CD14-positive monocyte (primary cell): ENCODE data around the gene PAQR5. TPM values are rescaled to one million over a fixed set of nuclear protein-coding genes. Genes with fewer than 3 reads are reported as not detected.

ENCODE experiments used
- DNase-seq, 3 donors: peaks; one replicate each; pipeline ENCODE4 v3.0.0-alpha.2; 2011 to 2022
- H2AFZ ChIP-seq: 2 replicates; pipeline ENCODE4 v1.6.0; 2012; ENCODE audit warnings: mild to moderate bottlenecking, low read depth, low read length, inconsistent platforms; ENCODE audit not compliant: insufficient read depth, poor library complexity, severe bottlenecking
- H3K27ac ChIP-seq, 2 donors: 1 replicate in 1 of 2; 2 replicates in 1 of 2; pipeline ENCODE4 v1.5.1; 2012 to 2013; ENCODE audit warnings: low read length in 2 of 2, control low read depth in 1 of 2, inconsistent platforms in 1 of 2, low read depth in 1 of 2, mild to moderate bottlenecking in 1 of 2
- H3K27me3 ChIP-seq, 2 donors: one replicate each; pipeline versions ENCODE4 v1.6.0 to v1.6.1; 2011 to 2013; ENCODE audit warnings: low read length in 2 of 2; ENCODE audit not compliant: control insufficient read depth in 2 of 2, insufficient read depth in 2 of 2
- H3K36me3 ChIP-seq, 2 donors: replicated peaks in 1 of 2; 1 replicate in 1 of 2; 2 replicates in 1 of 2; pipeline versions ENCODE4 v1.5.1 to v1.6.1; 2012 to 2013; ENCODE audit warnings: low read length in 2 of 2, control low read depth in 1 of 2, inconsistent platforms in 1 of 2, mild to moderate bottlenecking in 1 of 2; ENCODE audit not compliant: insufficient read depth in 2 of 2, control insufficient read depth in 1 of 2
- H3K4me1 ChIP-seq, 2 donors: 1 replicate in 1 of 2; 2 replicates in 1 of 2; pipeline versions ENCODE4 v1.5.1 to v1.6.1; 2012 to 2013; ENCODE audit warnings: low read length in 2 of 2, control low read depth in 1 of 2, inconsistent platforms in 1 of 2, mild to moderate bottlenecking in 1 of 2, moderate library complexity in 1 of 2; ENCODE audit not compliant: insufficient read depth in 2 of 2, control insufficient read depth in 1 of 2
- H3K4me2 ChIP-seq: replicated peaks from 2 replicates; pipeline ENCODE3; 2012; ENCODE audit warnings: low read length, moderate library complexity, mild to moderate bottlenecking; ENCODE audit not compliant: poor library complexity, severe bottlenecking; ENCODE audit errors: extremely low read depth
- H3K4me3 ChIP-seq, 3 experiments: fragments of 200-600 bp in 1 of 3; sonication (generic) in 1 of 3; replicated peaks in 1 of 3; 1 replicate in 2 of 3; 2 replicates in 1 of 3; pipeline ENCODE4 v1.5.1; 2011 to 2013; ENCODE audit warnings: low read length in 3 of 3, mild to moderate bottlenecking in 3 of 3, control low read depth in 2 of 3, low read depth in 2 of 3, inconsistent platforms in 1 of 3, moderate library complexity in 1 of 3
- H3K79me2 ChIP-seq: 2 replicates; pipeline ENCODE4 v1.6.0; 2012; ENCODE audit warnings: mild to moderate bottlenecking, control low read depth, inconsistent platforms, low read length, moderate library complexity; ENCODE audit not compliant: insufficient read depth
- H3K9ac ChIP-seq: 2 replicates; pipeline ENCODE4 v1.6.0; 2017; ENCODE audit warnings: low read length, mild to moderate bottlenecking; ENCODE audit not compliant: insufficient read depth, poor library complexity, severe bottlenecking
- H3K9me3 ChIP-seq, 2 donors: replicated peaks in 1 of 2; 1 replicate in 1 of 2; 2 replicates in 1 of 2; pipeline versions ENCODE4 v1.5.1 to v1.6.1; 2012 to 2013; ENCODE audit warnings: low read length in 2 of 2, control low read depth in 1 of 2; ENCODE audit not compliant: control insufficient read depth in 1 of 2, insufficient read depth in 1 of 2
- H4K20me1 ChIP-seq: 2 replicates; pipeline ENCODE4 v1.6.0; 2012; ENCODE audit warnings: mild to moderate bottlenecking, low read length, control low read depth, moderate library complexity; ENCODE audit not compliant: insufficient read depth
- H3K27ac Mint-ChIP-seq, 7 donors: one replicate each; pipeline ENCODE4 v1.8.0; 2020; ENCODE audit warnings: mild to moderate bottlenecking in 7 of 7, mixed read lengths in 7 of 7, moderate library complexity in 6 of 7, inconsistent platforms in 2 of 7
- H3K27me3 Mint-ChIP-seq, 3 donors: one replicate each; pipeline ENCODE4 v1.8.0; 2021 to 2022; ENCODE audit warnings: low read depth in 3 of 3, mild to moderate bottlenecking in 3 of 3, mixed read lengths in 3 of 3, moderate library complexity in 3 of 3, inconsistent platforms in 1 of 3
- H3K36me3 Mint-ChIP-seq, 2 donors: one replicate each; pipeline ENCODE4 v1.8.0; 2020; ENCODE audit warnings: mixed read lengths in 2 of 2, inconsistent platforms in 1 of 2, mild to moderate bottlenecking in 1 of 2
- H3K4me1 Mint-ChIP-seq: one replicate; pipeline ENCODE4 v1.8.0; 2020; ENCODE audit warnings: mild to moderate bottlenecking, mixed read lengths
- H3K4me3 Mint-ChIP-seq, 2 donors: one replicate each; pipeline ENCODE4 v1.8.0; 2020; ENCODE audit warnings: mild to moderate bottlenecking in 2 of 2, mixed read lengths in 2 of 2, moderate library complexity in 1 of 2
- H3K9me3 Mint-ChIP-seq, 7 donors: one replicate each; pipeline ENCODE4 v1.8.0; 2020 to 2022; ENCODE audit warnings: mixed read lengths in 7 of 7, mild to moderate bottlenecking in 6 of 7, moderate library complexity in 6 of 7, inconsistent platforms in 2 of 7
- WGBS: methylation state at CpG from one replicate; pipeline ENCODE4 v1.1.5; 2013; ENCODE audit warnings: missing lambda C conversion rate; ENCODE audit not compliant: insufficient coverage; 5-methylcytosine and 5-hydroxymethylcytosine counted together
- intact Hi-C, 2 donors: fragments of 100-400 bp; cut with micrococcal nuclease; formaldehyde crosslinking; loops; one replicate each; pipeline versions ENCODE4 v1.15.0 to v1.15.1; 2023
- polyA plus RNA-seq, 3 donors: library from polyadenylated mRNA; depleted of rRNA in 1 of 3; unstranded in 2 of 3; stranded (reverse) in 1 of 3; fragments of 300-500 nt in 2 of 3; fragments of >200 nt in 1 of 3; fragmentation: Illumina TruSeq in 2 of 3; gene quantifications; 1 replicate in 2 of 3; 2 replicates in 1 of 3; pipeline ENCODE4 v1.2.3, GENCODE V29; 2012 to 2021
- TF ChIP-seq, protein P1 (sequence below): fragments of 200-600 bp; IDR thresholded peaks from one replicate; pipeline ENCODE4 v1.8.0; 2022; ENCODE audit warnings: antibody characterized with exemption, mild to moderate bottlenecking

The PAQR5 gene
- polyA plus RNA-seq, 3 donors, result not detected

DNA sequence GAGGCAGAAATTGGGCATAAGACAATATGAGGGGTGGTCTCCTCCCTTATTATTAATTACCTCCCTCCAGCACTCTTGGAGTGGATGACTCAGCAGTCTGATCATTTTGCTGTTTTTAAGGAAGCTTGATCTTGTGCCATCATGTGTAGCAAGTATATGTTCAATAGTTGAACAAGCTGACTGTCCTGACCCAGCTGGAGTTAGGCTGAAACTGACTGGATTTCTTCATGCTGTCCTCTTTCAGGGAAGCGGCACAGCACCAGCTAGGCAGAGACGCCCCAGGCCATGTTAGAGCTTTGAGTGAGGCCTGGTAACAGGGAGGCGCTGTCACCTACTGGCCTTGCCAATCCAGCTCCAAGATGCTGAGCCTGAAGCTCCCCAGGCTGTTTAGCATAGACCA, 61.0 kb downstream of the PAQR5 start:
- Histone ChIP-seq H3K79me2 (no peaks in the 10 kb centered on the region), H3K4me3 (no peak overlapping the region), H3K4me2 (no peak overlapping the region), H3K36me3 (no peaks in the 10 kb centered on the region), H3K9ac (no peak overlapping the region), H3K27ac (no peak overlapping the region), H3K27me3 (no peaks in the 10 kb centered on the region), H2AFZ (no peak overlapping the region), H4K20me1 (no peaks in the 10 kb centered on the region), H3K9me3 (no peaks in the 10 kb centered on the region), H3K4me1 (peaks cover 0 to 12% of the 10 kb centered on the region in 2 donors)
- H3K9me3 Mint-ChIP-seq, result peaks cover 0 to 2% (median 0%) of the 10 kb centered on the region in 7 donors
- 96% methylated on average over 3 of the region's 3 CpGs for WGBS
- TF ChIP-seq, protein P1, sequence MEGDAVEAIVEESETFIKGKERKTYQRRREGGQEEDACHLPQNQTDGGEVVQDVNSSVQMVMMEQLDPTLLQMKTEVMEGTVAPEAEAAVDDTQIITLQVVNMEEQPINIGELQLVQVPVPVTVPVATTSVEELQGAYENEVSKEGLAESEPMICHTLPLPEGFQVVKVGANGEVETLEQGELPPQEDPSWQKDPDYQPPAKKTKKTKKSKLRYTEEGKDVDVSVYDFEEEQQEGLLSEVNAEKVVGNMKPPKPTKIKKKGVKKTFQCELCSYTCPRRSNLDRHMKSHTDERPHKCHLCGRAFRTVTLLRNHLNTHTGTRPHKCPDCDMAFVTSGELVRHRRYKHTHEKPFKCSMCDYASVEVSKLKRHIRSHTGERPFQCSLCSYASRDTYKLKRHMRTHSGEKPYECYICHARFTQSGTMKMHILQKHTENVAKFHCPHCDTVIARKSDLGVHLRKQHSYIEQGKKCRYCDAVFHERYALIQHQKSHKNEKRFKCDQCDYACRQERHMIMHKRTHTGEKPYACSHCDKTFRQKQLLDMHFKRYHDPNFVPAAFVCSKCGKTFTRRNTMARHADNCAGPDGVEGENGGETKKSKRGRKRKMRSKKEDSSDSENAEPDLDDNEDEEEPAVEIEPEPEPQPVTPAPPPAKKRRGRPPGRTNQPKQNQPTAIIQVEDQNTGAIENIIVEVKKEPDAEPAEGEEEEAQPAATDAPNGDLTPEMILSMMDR, result no peak
- intact Hi-C loops, result no loop called here
- H3K4me1 Mint-ChIP-seq, result peaks cover 6% of the 10 kb centered on the region
- H3K27ac Mint-ChIP-seq, result no peak overlapping the region
- no peaks in the 10 kb centered on the region for H3K36me3 Mint-ChIP-seq
- no peak for DNase-seq
- peaks cover 0 to 4% (median 1%) of the 10 kb centered on the region in 3 donors for H3K27me3 Mint-ChIP-seq
- no peak overlapping the region for H3K4me3 Mint-ChIP-seq

GRCh38 chr15:69360642-69361041, 61.9 kb downstream of the PAQR5 start:
- no peaks in the 10 kb centered on the region for H3K36me3 ChIP-seq
- Mint-ChIP-seq H3K9me3 (peaks cover 0 to 2% (median 0%) of the 10 kb centered on the region in 7 donors), H3K27me3 (no peaks in the 10 kb centered on the region), H3K27ac (no peak overlapping the region), H3K4me3 (no peak overlapping the region), H3K36me3 (no peaks in the 10 kb centered on the region), H3K4me1 (peaks cover 6% of the 10 kb centered on the region)
- H3K4me3 ChIP-seq, result no peak overlapping the region
- no peaks in the 10 kb centered on the region for H3K9me3 ChIP-seq
- no CpG with 5 or more reads among the region's 1 CpG for WGBS
- H3K27ac ChIP-seq, result no peak overlapping the region
- H4K20me1 ChIP-seq, result no peaks in the 10 kb centered on the region
- H3K9ac ChIP-seq, result no peak overlapping the region
- H2AFZ ChIP-seq, result no peak overlapping the region
- peaks cover 0 to 12% of the 10 kb centered on the region in 2 donors for H3K4me1 ChIP-seq
- no peak for DNase-seq
- TF ChIP-seq, protein P1, result no peak
- H3K79me2 ChIP-seq, result no peaks in the 10 kb centered on the region
- intact Hi-C loops, result no loop called here
- H3K27me3 ChIP-seq, result no peaks in the 10 kb centered on the region
- H3K4me2 ChIP-seq, result no peak overlapping the region
